Vagina (tissue), 2 donors: Measurements from ENCODE around the gene ARMC8.

Experiments used
- POLR2A ChIP-seq, 2 donors: fragments of 450-650 bp; IDR thresholded peaks; one replicate each; pipeline ENCODE4 v1.6.1; 2017; ENCODE audit warnings: antibody characterized with exemption in 2 of 2, mild to moderate bottlenecking in 2 of 2, moderate library complexity in 2 of 2
- POLR2AphosphoS5 ChIP-seq, 2 donors: sonication (generic); formaldehyde crosslinking; IDR thresholded peaks; one replicate each; pipeline ENCODE4 v1.9.0; 2017; ENCODE audit warnings: antibody characterized with exemption in 2 of 2, mild to moderate bottlenecking in 2 of 2, low read depth in 1 of 2; ENCODE audit not compliant: insufficient read depth in 1 of 2
- TF ChIP-seq, protein P1 (sequence below), 3 experiments: fragments of 450-650 bp in 2 of 3; fragments of 200-600 bp in 1 of 3; sonication (generic) in 1 of 3; IDR thresholded peaks; one replicate each; pipeline ENCODE4 v1.5.1; 2017 to 2019; ENCODE audit warnings: antibody characterized with exemption in 3 of 3, mild to moderate bottlenecking in 2 of 3, moderate library complexity in 2 of 3

DNA sequence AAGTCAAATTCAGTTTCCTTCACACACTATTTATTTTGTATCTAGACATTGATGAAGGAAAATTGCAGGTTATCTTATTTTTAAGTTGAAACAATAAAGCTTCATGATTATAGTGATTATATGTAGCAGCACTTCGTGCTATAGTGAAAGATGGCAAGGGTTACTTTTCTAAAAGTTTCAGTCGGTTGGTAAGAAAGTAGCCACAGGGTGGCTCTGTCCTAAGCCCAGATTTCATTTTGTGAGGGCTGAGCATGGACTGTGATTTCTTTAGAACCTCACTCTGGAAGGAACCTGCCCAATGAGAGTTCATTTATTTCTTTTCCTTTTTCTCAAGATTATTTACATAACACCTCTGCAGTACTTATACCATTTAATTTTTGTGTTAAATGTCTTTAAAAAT, 76.0 kb downstream of the ARMC8 start:
- TF ChIP-seq, protein P1, sequence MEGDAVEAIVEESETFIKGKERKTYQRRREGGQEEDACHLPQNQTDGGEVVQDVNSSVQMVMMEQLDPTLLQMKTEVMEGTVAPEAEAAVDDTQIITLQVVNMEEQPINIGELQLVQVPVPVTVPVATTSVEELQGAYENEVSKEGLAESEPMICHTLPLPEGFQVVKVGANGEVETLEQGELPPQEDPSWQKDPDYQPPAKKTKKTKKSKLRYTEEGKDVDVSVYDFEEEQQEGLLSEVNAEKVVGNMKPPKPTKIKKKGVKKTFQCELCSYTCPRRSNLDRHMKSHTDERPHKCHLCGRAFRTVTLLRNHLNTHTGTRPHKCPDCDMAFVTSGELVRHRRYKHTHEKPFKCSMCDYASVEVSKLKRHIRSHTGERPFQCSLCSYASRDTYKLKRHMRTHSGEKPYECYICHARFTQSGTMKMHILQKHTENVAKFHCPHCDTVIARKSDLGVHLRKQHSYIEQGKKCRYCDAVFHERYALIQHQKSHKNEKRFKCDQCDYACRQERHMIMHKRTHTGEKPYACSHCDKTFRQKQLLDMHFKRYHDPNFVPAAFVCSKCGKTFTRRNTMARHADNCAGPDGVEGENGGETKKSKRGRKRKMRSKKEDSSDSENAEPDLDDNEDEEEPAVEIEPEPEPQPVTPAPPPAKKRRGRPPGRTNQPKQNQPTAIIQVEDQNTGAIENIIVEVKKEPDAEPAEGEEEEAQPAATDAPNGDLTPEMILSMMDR (IDR thresholded peaks at IDR 0.05): no peak
- no peak for TF ChIP-seq POLR2AphosphoS5 (IDR thresholded peaks at IDR 0.05; ENCODE audit: insufficient read depth in 1 of 2, low read depth in 1 of 2)
- no peak for TF ChIP-seq POLR2A (IDR thresholded peaks at IDR 0.05)
